Smooth muscle cell (in vitro differentiated cells): Measurements from ENCODE around the gene SPDYE3. TPM values are rescaled to one million over a fixed set of nuclear protein-coding genes. Genes with fewer than 3 reads are reported as not detected.

ENCODE experiments used
- polyA plus RNA-seq: library from polyadenylated mRNA; unstranded; fragments of >200 nt; fragmentation: Nextera tagmentation; extraction: Ambion mirVana; gene quantifications from 2 replicates; pipeline ENCODE4 v1.2.1, GENCODE V29; 2016
- small RNA-seq: library from RNA; depleted of rRNA; stranded (forward); fragments of <200 nt; gene quantifications from one replicate; pipeline ENCODE3, GENCODE V24; 2014
- total RNA-seq: library from RNA; depleted of rRNA; stranded (reverse); fragments of >200 nt; gene quantifications from 2 replicates; pipeline ENCODE4 v1.2.3, GENCODE V29; 2014

SPDYE3 gene
- total and polyA plus RNA-seq, 2 experiments from 2014 or later, result 1.8 TPM; not detected in 1

Small RNA genes within 50 kb of the gene (small RNA-seq; reads per million reads assigned to genes)
- gene RF00019, result not detected

Other genes with a start within 250 kb of the SPDYE3 start
- 21.2 and 21.6 TPM in 2 replicates for gene ZNF3, start 226.0 kb upstream of the SPDYE3 start, total RNA-seq
- 22.0 and 25.2 TPM in 2 replicates for gene ZNF3, start 226.0 kb upstream of the SPDYE3 start, polyA plus RNA-seq
- 71.9 and 107 TPM in 2 replicates for gene COPS6, start 218.7 kb upstream of the SPDYE3 start, total RNA-seq
- gene COPS6, start 218.7 kb upstream of the SPDYE3 start, polyA plus RNA-seq, result 251 and 259 TPM in 2 replicates
- 36.4 and 47.6 TPM in 2 replicates for gene MCM7, start 206.3 kb upstream of the SPDYE3 start, total RNA-seq
- 56.9 and 59.7 TPM in 2 replicates for gene MCM7, start 206.3 kb upstream of the SPDYE3 start, polyA plus RNA-seq
- 10.1 and 18.0 TPM in 2 replicates for gene AP4M1, start 206.1 kb upstream of the SPDYE3 start, total RNA-seq
- gene AP4M1, start 206.1 kb upstream of the SPDYE3 start, polyA plus RNA-seq, result 16.9 and 17.7 TPM in 2 replicates
- 26.6 and 61.0 TPM in 2 replicates for gene TAF6, start 188.3 kb upstream of the SPDYE3 start, total RNA-seq
- 78.0 and 83.9 TPM in 2 replicates for gene TAF6, start 188.3 kb upstream of the SPDYE3 start, polyA plus RNA-seq
- gene CNPY4, start 188.1 kb upstream of the SPDYE3 start, total RNA-seq, result 22.6 and 26.6 TPM in 2 replicates
- 29.3 and 39.5 TPM in 2 replicates for gene CNPY4, start 188.1 kb upstream of the SPDYE3 start, polyA plus RNA-seq
- gene MBLAC1, start 180.7 kb upstream of the SPDYE3 start, total RNA-seq, result 0.76 and 2.4 TPM in 2 replicates
- gene MBLAC1, start 180.7 kb upstream of the SPDYE3 start, polyA plus RNA-seq, result 2.3 and 3.1 TPM in 2 replicates
- gene LAMTOR4, start 158.8 kb upstream of the SPDYE3 start, total RNA-seq, result 75.2 and 108 TPM in 2 replicates
- gene LAMTOR4, start 158.8 kb upstream of the SPDYE3 start, polyA plus RNA-seq, result 203 and 217 TPM in 2 replicates
- gene TRAPPC14, start 149.0 kb upstream of the SPDYE3 start, total RNA-seq, result 4.4 and 7.0 TPM in 2 replicates
- 5.4 and 14.7 TPM in 2 replicates for gene TRAPPC14, start 149.0 kb upstream of the SPDYE3 start, polyA plus RNA-seq
- gene GAL3ST4, start 139.1 kb upstream of the SPDYE3 start, total RNA-seq, result 4.8 and 6.5 TPM in 2 replicates
- gene GAL3ST4, start 139.1 kb upstream of the SPDYE3 start, polyA plus RNA-seq, result 7.2 and 7.4 TPM in 2 replicates
- 3.5 and 7.1 TPM in 2 replicates for gene GPC2, start 130.3 kb upstream of the SPDYE3 start, total RNA-seq
- gene GPC2, start 130.3 kb upstream of the SPDYE3 start, polyA plus RNA-seq, result 3.2 and 8.5 TPM in 2 replicates
- 0.04 and 0.85 TPM in 2 replicates for gene STAG3, start 129.8 kb upstream of the SPDYE3 start, total RNA-seq
- 0.96 and 1.3 TPM in 2 replicates for gene STAG3, start 129.8 kb upstream of the SPDYE3 start, polyA plus RNA-seq
- not detected in 2 replicates for gene PVRIG, start 87.8 kb upstream of the SPDYE3 start, total RNA-seq
- 0.41 TPM in 1 of 2 replicates, not detected in the other for gene PVRIG, start 87.8 kb upstream of the SPDYE3 start, polyA plus RNA-seq
- gene PILRB, start 50.4 kb downstream of the SPDYE3 start, total RNA-seq, result 12.0 TPM in 2 replicates
- 10.1 and 14.5 TPM in 2 replicates for gene PILRB, start 50.4 kb downstream of the SPDYE3 start, polyA plus RNA-seq
- 1.3 and 1.4 TPM in 2 replicates for gene PILRA, start 65.8 kb downstream of the SPDYE3 start, total RNA-seq
- gene PILRA, start 65.8 kb downstream of the SPDYE3 start, polyA plus RNA-seq, result 1.8 and 2.0 TPM in 2 replicates
- 0.27 and 5.3 TPM in 2 replicates for gene ZCWPW1, start 121.0 kb downstream of the SPDYE3 start, total RNA-seq
- 3.8 and 3.9 TPM in 2 replicates for gene ZCWPW1, start 121.0 kb downstream of the SPDYE3 start, polyA plus RNA-seq
- 19.7 and 20.3 TPM in 2 replicates for gene MEPCE, start 122.1 kb downstream of the SPDYE3 start, total RNA-seq
- 14.8 and 14.9 TPM in 2 replicates for gene MEPCE, start 122.1 kb downstream of the SPDYE3 start, polyA plus RNA-seq
- 12.5 and 21.5 TPM in 2 replicates for gene PPP1R35, start 128.8 kb downstream of the SPDYE3 start, total RNA-seq
- 41.6 and 46.0 TPM in 2 replicates for gene PPP1R35, start 128.8 kb downstream of the SPDYE3 start, polyA plus RNA-seq
- gene SPACDR, start 156.6 kb downstream of the SPDYE3 start, total RNA-seq, result not detected in 2 replicates
- gene SPACDR, start 156.6 kb downstream of the SPDYE3 start, polyA plus RNA-seq, result 0.58 and 2.2 TPM in 2 replicates
- gene TSC22D4, start 171.5 kb downstream of the SPDYE3 start, total RNA-seq, result 14.5 and 20.0 TPM in 2 replicates
- 46.9 and 51.1 TPM in 2 replicates for gene TSC22D4, start 171.5 kb downstream of the SPDYE3 start, polyA plus RNA-seq
- gene NYAP1, start 176.2 kb downstream of the SPDYE3 start, total RNA-seq, result 1.6 and 2.3 TPM in 2 replicates
- 0.07 TPM in 1 of 2 replicates, not detected in the other for gene NYAP1, start 176.2 kb downstream of the SPDYE3 start, polyA plus RNA-seq
- gene AGFG2, start 231.5 kb downstream of the SPDYE3 start, total RNA-seq, result 2.7 TPM in 2 replicates
- 4.0 and 8.4 TPM in 2 replicates for gene AGFG2, start 231.5 kb downstream of the SPDYE3 start, polyA plus RNA-seq